Activated CD4-positive, alpha-beta T cell treated with anti-CD3 and anti-CD28 coated beads, Interleukin-2, amount 10 ng/mL, durations not matched to agents 7 days and 5 days (primary cell): ENCODE results near the gene KLF16. TPM values are rescaled to one million over a fixed set of nuclear protein-coding genes. Genes with fewer than 3 reads are reported as not detected.

Experiments
- CTCF ChIA-PET: fragments of 350-600 bp; sonication (Branson Sonifier 250); formaldehyde crosslinking; loops from one replicate; lab custom pipeline; 2021; ENCODE audit warnings: antibody characterized with exemption; lab: Charles Lee
- POLR2A ChIA-PET: fragments of 350-600 bp; sonication (Branson Sonifier 250); formaldehyde crosslinking; loops from one replicate; lab custom pipeline; 2021; ENCODE audit warnings: antibody characterized with exemption; lab: Charles Lee
- DNase-seq: peaks from one replicate; pipeline ENCODE4 v3.0.0-alpha.2; 2020
- H3K27ac Mint-ChIP-seq: one replicate; pipeline ENCODE4 v1.8.0; 2021; ENCODE audit warnings: mild to moderate bottlenecking, moderate library complexity, mixed read lengths
- H3K27me3 Mint-ChIP-seq: one replicate; pipeline ENCODE4 v1.8.0; 2021; ENCODE audit warnings: mixed read lengths
- H3K36me3 Mint-ChIP-seq: one replicate; pipeline ENCODE4 v1.8.0; 2021; ENCODE audit warnings: low read depth, mixed read lengths
- H3K4me1 Mint-ChIP-seq: one replicate; pipeline ENCODE4 v1.8.0; 2021; ENCODE audit warnings: mixed read lengths
- H3K4me3 Mint-ChIP-seq: one replicate; pipeline ENCODE4 v1.8.0; 2021; ENCODE audit warnings: mild to moderate bottlenecking, moderate library complexity, mixed read lengths
- H3K9me3 Mint-ChIP-seq: one replicate; pipeline ENCODE4 v1.8.0; 2021; ENCODE audit warnings: mixed read lengths
- total RNA-seq, 2 experiments: library from RNA; stranded (reverse); gene quantifications; one replicate each; pipeline ENCODE4 v1.2.3, GENCODE V29; 2021

KLF16 gene
- total RNA-seq, 2 experiments from 2014 or later, result 24.0 to 25.5 TPM

GRCh38 chr19:1874554-1875185, 11.3 kb upstream of the KLF16 start:
- no peaks in the 10 kb centered on the region for H3K27me3 Mint-ChIP-seq
- peak; percentile 56 for DNase-seq
- POLR2A ChIA-PET, result interaction anchor here (0.9 kb wide), 1 partner anchor 8 kb away, joined by 5 read pairs; no protein-coding TSS in a partner anchor
- H3K9me3 Mint-ChIP-seq, result no peaks in the 10 kb centered on the region
- CTCF ChIA-PET, result interaction anchor here (0.6 to 1.5 kb wide), 9 partner anchors 9 to 472 kb away, joined by 3 to 5 read pairs (median 4); partner anchors contain the start of genes ADAT3 and SCAMP4
- H3K36me3 Mint-ChIP-seq, result peaks cover 19% of the 10 kb centered on the region
- peak overlapping the region; percentile 98 for H3K27ac Mint-ChIP-seq
- H3K4me1 Mint-ChIP-seq, result peaks cover 35% of the 10 kb centered on the region
- peak overlapping the region; percentile 99 for H3K4me3 Mint-ChIP-seq

- peak overlapping the region; percentile 98 for H3K27ac Mint-ChIP-seq
- POLR2A ChIA-PET, result no interaction called here
- H3K9me3 Mint-ChIP-seq, result no peaks in the 10 kb centered on the region
- no peaks in the 10 kb centered on the region for H3K27me3 Mint-ChIP-seq
- peak overlapping the region; percentile 99 for H3K4me3 Mint-ChIP-seq
- DNase-seq, result no peak
- H3K36me3 Mint-ChIP-seq, result peaks cover 23% of the 10 kb centered on the region
- CTCF ChIA-PET, result interaction anchor here (1.3 to 1.5 kb wide), 4 partner anchors 9 to 72 kb away, joined by 4 to 5 read pairs (median 4); partner anchors contain the start of genes ADAT3 and SCAMP4
- H3K4me1 Mint-ChIP-seq, result peaks cover 42% of the 10 kb centered on the region
Measured at GRCh38 chr19:1873524-1874473, 10.4 kb upstream of the KLF16 start.

- CTCF ChIA-PET, result interaction anchor here (1.3 kb wide), 1 partner anchor 8 kb away, joined by 4 read pairs; no protein-coding TSS in a partner anchor
Measured at GRCh38 chr19:1872807-1873523, 9.6 kb upstream of the KLF16 start.

DNA sequence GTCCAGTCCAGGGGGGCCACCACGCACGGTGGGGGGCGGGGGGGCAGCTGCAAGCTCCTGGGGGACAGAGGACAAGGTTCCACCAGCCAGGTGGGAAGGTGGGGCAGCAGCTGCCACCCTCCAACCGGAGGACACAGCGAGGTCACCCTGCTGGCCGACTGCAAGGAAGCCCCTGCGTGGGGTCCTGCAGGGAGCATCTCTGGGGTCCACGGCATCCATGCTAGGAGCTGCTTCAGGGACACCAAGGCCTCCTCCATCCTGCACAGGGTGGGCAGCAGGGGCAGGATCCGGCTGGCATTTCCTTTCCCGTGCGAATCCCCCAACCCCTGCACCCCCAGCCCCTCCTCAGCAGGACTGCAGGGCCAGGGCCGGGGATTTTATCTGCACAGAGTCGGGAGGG, 8.3 kb upstream of the KLF16 start:
- Mint-ChIP-seq H3K27me3 (no peaks in the 10 kb centered on the region), H3K4me1 (peaks cover 56% of the 10 kb centered on the region), H3K9me3 (no peaks in the 10 kb centered on the region), H3K27ac (no peak overlapping the region), H3K4me3 (no peak overlapping the region), H3K36me3 (peaks cover 29% of the 10 kb centered on the region)
- no peak for DNase-seq
- POLR2A ChIA-PET, result no interaction called here
- CTCF ChIA-PET, result no interaction called here

More at GRCh38 chr19:1872807-1873523, 9.6 kb upstream of the KLF16 start:
- H3K27me3 Mint-ChIP-seq, result no peaks in the 10 kb centered on the region
- peak overlapping the region; percentile 25 for H3K4me3 Mint-ChIP-seq
- no peaks in the 10 kb centered on the region for H3K9me3 Mint-ChIP-seq
- peaks cover 27% of the 10 kb centered on the region for H3K36me3 Mint-ChIP-seq
- POLR2A ChIA-PET, result no interaction called here
- peaks cover 45% of the 10 kb centered on the region for H3K4me1 Mint-ChIP-seq
- no peak for DNase-seq
- H3K27ac Mint-ChIP-seq, result no peak overlapping the region

DNA sequence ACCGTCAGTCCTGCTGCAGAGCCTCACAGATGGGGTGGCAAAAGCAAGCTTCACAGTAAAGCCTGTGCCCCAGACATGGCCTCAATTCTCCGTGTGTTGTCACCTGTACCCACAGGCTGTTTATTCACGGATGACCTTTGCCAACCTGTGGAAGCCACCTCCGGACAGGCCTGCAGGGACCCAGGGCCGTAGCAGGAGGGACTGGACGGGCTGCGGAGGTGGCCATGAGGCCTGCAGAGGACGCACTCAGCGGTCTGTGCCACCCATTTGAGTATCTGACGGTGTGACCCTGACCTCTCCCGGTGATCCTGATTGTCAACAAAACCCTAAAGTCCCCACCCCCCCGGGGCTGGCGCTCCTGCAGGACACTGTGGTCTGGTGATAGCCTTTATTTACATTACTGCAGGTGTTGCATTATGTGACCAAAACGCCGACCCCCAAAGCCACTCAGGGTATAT, 7.8 kb upstream of the KLF16 start:
- H3K4me3 Mint-ChIP-seq, result no peak overlapping the region
- ChIA-PET CTCF (no interaction called here), POLR2A (no interaction called here)
- peaks cover 51% of the 10 kb centered on the region for H3K4me1 Mint-ChIP-seq
- no peaks in the 10 kb centered on the region for H3K27me3 Mint-ChIP-seq
- peaks cover 28% of the 10 kb centered on the region for H3K36me3 Mint-ChIP-seq
- no peak for DNase-seq
- no peaks in the 10 kb centered on the region for H3K9me3 Mint-ChIP-seq
- H3K27ac Mint-ChIP-seq, result no peak overlapping the region

DNA sequence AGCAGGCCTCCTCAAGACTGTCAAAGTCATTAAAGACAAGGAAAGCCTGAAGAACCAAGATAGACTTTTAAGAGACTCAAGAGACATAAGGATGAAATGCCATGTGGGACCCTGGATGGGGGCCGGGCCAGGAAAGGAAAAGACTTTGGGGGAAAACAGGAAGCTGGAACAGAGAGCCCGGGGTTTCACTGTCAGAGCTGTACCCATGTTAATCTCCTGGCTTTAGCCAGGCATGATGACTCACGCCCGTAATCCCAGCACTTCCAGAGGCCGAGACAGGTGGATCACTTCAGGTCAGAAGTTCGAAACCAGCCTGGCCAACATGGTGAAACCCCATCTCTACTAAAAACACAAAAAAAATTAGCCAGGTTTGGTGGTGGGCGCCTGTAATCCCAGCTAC, 5.6 kb upstream of the KLF16 start:
- POLR2A ChIA-PET, result no interaction called here
- Mint-ChIP-seq H3K27ac (no peak overlapping the region), H3K27me3 (no peaks in the 10 kb centered on the region), H3K4me1 (peaks cover 47% of the 10 kb centered on the region), H3K9me3 (no peaks in the 10 kb centered on the region), H3K4me3 (no peak overlapping the region), H3K36me3 (peaks cover 18% of the 10 kb centered on the region)
- DNase-seq, result no peak
- CTCF ChIA-PET, result interaction anchor here (0.7 to 1.2 kb wide), 2 partner anchors 20 to 26 kb away, joined by 3 read pairs; no protein-coding TSS in a partner anchor

DNA sequence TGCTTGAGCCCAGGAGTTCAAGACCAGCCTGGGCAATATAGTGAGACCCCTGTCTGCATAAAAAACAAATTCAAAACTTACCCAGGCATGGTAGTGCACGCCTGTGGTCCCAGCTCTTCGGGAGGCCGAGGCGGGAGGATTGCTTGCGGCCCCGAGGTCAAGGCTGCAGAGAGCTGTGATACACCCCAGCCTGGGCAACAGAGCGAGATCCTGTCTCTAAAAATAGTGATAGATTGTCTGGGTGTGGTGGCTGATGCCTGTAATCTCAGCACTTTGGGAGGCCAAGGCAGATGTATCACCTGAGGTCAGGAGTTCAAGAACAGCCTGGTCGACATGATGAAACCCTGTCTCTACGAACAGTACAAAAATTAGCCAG, 4.0 kb upstream of the KLF16 start:
- CTCF ChIA-PET, result interaction anchor here (2.4 kb wide), 1 partner anchor 9 kb away, joined by 7 read pairs; no protein-coding TSS in a partner anchor
- Mint-ChIP-seq H3K4me3 (no peak overlapping the region), H3K9me3 (no peaks in the 10 kb centered on the region), H3K4me1 (peaks cover 37% of the 10 kb centered on the region), H3K27me3 (no peaks in the 10 kb centered on the region), H3K27ac (peak overlapping the region; percentile 31), H3K36me3 (peaks cover 16% of the 10 kb centered on the region)
- POLR2A ChIA-PET, result no interaction called here
- DNase-seq, result no peak

- peaks cover 16% of the 10 kb centered on the region for H3K36me3 Mint-ChIP-seq
- CTCF ChIA-PET, result interaction anchor here (0.6 to 2.4 kb wide), 3 partner anchors 8 to 178 kb away, joined by 3 to 7 read pairs (median 3); no protein-coding TSS in a partner anchor
- POLR2A ChIA-PET, result interaction anchor here (0.6 to 0.7 kb wide), 2 partner anchors 8 to 424 kb away, joined by 5 to 6 read pairs; no protein-coding TSS in a partner anchor
- no peaks in the 10 kb centered on the region for H3K9me3 Mint-ChIP-seq
- no peak for DNase-seq
- H3K4me1 Mint-ChIP-seq, result peaks cover 40% of the 10 kb centered on the region
- peak overlapping the region; percentile 19 for H3K27ac Mint-ChIP-seq
- no peaks in the 10 kb centered on the region for H3K27me3 Mint-ChIP-seq
- H3K4me3 Mint-ChIP-seq, result no peak overlapping the region
Measured at GRCh38 chr19:1866693-1867348, 3.4 kb upstream of the KLF16 start.

DNA sequence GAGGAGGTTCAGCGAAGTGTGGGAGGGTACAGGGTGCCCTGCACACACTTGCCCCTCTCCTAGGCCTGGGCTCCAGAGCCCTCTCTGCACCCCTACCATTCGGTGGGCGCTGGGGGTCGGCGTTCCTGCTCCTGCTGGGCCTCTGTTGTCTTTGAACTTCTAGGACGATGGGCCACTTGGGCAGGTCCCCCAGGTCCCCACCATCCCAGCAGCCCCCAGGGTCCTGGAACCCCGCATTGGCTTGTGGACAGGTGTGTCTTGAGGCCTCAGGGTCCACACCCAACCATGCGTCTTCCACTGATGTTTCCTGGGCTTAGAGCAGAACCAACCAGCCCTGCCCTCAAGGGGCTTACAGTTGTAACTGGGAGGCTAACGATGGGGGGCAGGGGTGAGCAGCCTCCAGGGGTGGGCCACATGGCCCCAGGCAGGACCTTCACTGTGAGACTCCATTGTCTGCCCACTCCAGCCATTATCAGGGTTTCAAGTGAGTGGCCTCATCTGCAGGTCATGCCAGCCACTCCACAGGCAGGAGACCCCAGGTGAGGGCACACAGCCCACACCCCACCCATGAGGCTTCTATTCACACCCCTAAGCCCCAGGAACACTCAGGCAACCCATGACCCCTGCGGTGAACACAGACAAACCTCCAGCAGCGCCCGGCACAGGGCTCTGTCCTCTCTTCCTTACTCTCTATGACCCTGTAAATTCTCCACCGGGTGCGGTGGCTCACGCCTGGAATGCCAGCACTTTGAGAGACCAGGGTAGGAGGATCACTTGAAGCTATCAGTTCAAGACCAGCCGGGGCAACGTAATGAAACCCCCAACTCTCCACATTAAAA, 2.0 kb upstream of the KLF16 start:
- ChIA-PET CTCF (interaction anchor here (0.9 to 2.4 kb wide), 10 partner anchors 8 to 77 kb away, joined by 3 to 12 read pairs (median 4); no protein-coding TSS in a partner anchor), POLR2A (no interaction called here)
- peaks cover 11% of the 10 kb centered on the region for H3K36me3 Mint-ChIP-seq
- H3K4me1 Mint-ChIP-seq, result peaks cover 53% of the 10 kb centered on the region
- peak overlapping the region; percentile 72 for H3K27ac Mint-ChIP-seq
- no peaks in the 10 kb centered on the region for H3K27me3 Mint-ChIP-seq
- no peak for DNase-seq
- peak overlapping the region; percentile 77 for H3K4me3 Mint-ChIP-seq
- H3K9me3 Mint-ChIP-seq, result no peaks in the 10 kb centered on the region

DNA sequence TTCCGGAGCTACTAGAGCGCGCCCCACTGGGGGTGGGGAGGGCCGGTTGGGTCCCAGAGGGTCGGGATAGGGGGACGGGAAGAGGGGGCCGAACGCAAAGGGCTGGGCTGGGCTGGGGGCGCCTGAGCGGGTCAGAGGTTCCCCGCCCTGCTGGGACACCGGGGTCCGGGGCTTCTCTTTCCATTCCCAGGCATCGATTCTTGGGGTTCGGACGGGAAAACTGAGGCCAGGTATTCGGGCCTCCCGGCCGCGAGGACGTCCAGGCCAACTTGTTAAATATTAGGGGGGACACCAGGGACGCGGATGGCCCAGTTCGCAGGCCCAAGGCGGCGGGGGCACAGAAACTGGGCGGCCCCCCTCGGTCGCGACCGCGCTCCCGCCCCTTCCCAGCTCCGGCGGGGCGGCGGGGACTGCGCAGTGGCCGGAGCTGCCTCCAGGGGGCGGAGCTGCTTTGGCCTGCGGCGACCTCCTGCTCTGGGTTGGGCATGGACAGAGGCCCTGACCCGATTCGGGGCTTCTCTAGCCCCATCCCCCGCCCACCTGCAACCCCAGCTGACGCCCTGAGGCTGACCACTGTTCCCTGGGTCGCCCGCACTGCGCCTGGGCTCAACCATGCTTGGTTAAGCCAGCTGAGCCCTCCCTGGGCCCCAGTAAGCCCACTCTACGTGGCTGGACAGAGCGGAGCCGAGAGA, 1.2 kb upstream of the KLF16 start:
- POLR2A ChIA-PET, result interaction anchor here (0.5 kb wide), 1 partner anchor 658 kb away, joined by 3 read pairs; no protein-coding TSS in a partner anchor
- Mint-ChIP-seq H3K4me3 (peak overlapping the region; percentile 77), H3K4me1 (peaks cover 51% of the 10 kb centered on the region), H3K27ac (peak overlapping the region; percentile 87), H3K27me3 (no peaks in the 10 kb centered on the region), H3K9me3 (no peaks in the 10 kb centered on the region), H3K36me3 (peaks cover 10% of the 10 kb centered on the region)
- CTCF ChIA-PET, result interaction anchor here (0.7 to 1.5 kb wide), 8 partner anchors 9 to 78 kb away, joined by 3 to 12 read pairs (median 4); no protein-coding TSS in a partner anchor
- peak; percentile 58 for DNase-seq
